H9 (cell line): ENCODE measurements around the gene SIGLEC7. TPM values are rescaled to one million over a fixed set of nuclear protein-coding genes. Genes with fewer than 3 reads are reported as not detected.

Experiments used
- DNase-seq: peaks from one replicate; pipeline ENCODE4 v3.0.0-alpha.2; 2017
- H2AFZ ChIP-seq: one replicate; pipeline ENCODE4 v1.6.1; 2013; ENCODE audit warnings: mild to moderate bottlenecking, low read length, control low read depth, moderate library complexity
- H2AK5ac ChIP-seq: 2 replicates; pipeline ENCODE4 v1.6.1; 2013; ENCODE audit warnings: low read length, control low read depth, mixed read lengths; ENCODE audit not compliant: insufficient read length
- H2BK120ac ChIP-seq: one replicate; pipeline ENCODE4 v1.6.1; 2013; ENCODE audit warnings: low read depth, mild to moderate bottlenecking, low read length, control low read depth, inconsistent platforms; ENCODE audit not compliant: poor library complexity, severe bottlenecking
- H2BK12ac ChIP-seq: 2 replicates; pipeline ENCODE4 v1.6.1; 2013; ENCODE audit warnings: low read length, control low read depth, mixed read lengths, low read depth; ENCODE audit not compliant: insufficient read length
- H2BK15ac ChIP-seq: 2 replicates; pipeline ENCODE4 v1.6.1; 2013; ENCODE audit warnings: low read depth, low read length, control low read depth
- H2BK20ac ChIP-seq: one replicate; pipeline ENCODE4 v1.6.1; 2013; ENCODE audit warnings: low read depth, mild to moderate bottlenecking, low read length, control low read depth, inconsistent platforms; ENCODE audit not compliant: poor library complexity, severe bottlenecking
- H2BK5ac ChIP-seq: 2 replicates; pipeline ENCODE4 v1.6.1; 2013; ENCODE audit warnings: low read length, control low read depth, mixed read lengths; ENCODE audit not compliant: insufficient read length
- H3K14ac ChIP-seq: 2 replicates; pipeline ENCODE4 v1.6.1; 2013; ENCODE audit warnings: low read length, control low read depth; ENCODE audit not compliant: insufficient read depth
- H3K18ac ChIP-seq: 2 replicates; pipeline ENCODE4 v1.6.1; 2013; ENCODE audit warnings: low read depth, mild to moderate bottlenecking, mixed read lengths, low read length, control low read depth; ENCODE audit not compliant: insufficient read length
- H3K23ac ChIP-seq: 2 replicates; pipeline ENCODE4 v1.6.1; 2013; ENCODE audit warnings: low read length, control low read depth, mixed read lengths, low read depth; ENCODE audit not compliant: insufficient read length
- H3K23me2 ChIP-seq: 2 replicates; pipeline ENCODE4 v1.6.1; 2013; ENCODE audit warnings: low read depth, mild to moderate bottlenecking, mixed read lengths, low read length, control low read depth; ENCODE audit not compliant: insufficient read length, poor library complexity, severe bottlenecking
- H3K27ac ChIP-seq: 2 replicates; pipeline ENCODE4 v1.5.1; 2013; ENCODE audit warnings: low read length, control low read depth, mixed read lengths, low read depth; ENCODE audit not compliant: insufficient read length
- H3K27me3 ChIP-seq: 2 replicates; pipeline ENCODE4 v1.6.1; 2013; ENCODE audit warnings: low read length, control low read depth, inconsistent platforms; ENCODE audit not compliant: insufficient read depth
- H3K4ac ChIP-seq: 2 replicates; pipeline ENCODE4 v1.6.1; 2013; ENCODE audit warnings: low read depth, mild to moderate bottlenecking, control low read depth, inconsistent platforms, low read length, moderate library complexity
- H3K4me1 ChIP-seq: 2 replicates; pipeline ENCODE4 v1.6.1; 2013; ENCODE audit warnings: low read length, control low read depth, inconsistent platforms; ENCODE audit not compliant: insufficient read depth
- H3K4me2 ChIP-seq: 2 replicates; pipeline ENCODE4 v1.6.1; 2013; ENCODE audit warnings: low read length, control low read depth, mixed read lengths; ENCODE audit not compliant: insufficient read length, insufficient read depth
- H3K56ac ChIP-seq: 2 replicates; pipeline ENCODE4 v1.6.1; 2013; ENCODE audit warnings: low read depth, mild to moderate bottlenecking, mixed read lengths, low read length, control low read depth; ENCODE audit not compliant: insufficient read length
- H3K79me1 ChIP-seq: 2 replicates; pipeline ENCODE4 v1.6.1; 2013; ENCODE audit warnings: low read depth, mild to moderate bottlenecking, moderate library complexity, low read length, control low read depth, inconsistent platforms; ENCODE audit not compliant: insufficient read depth, poor library complexity, severe bottlenecking
- H3K79me2 ChIP-seq: 2 replicates; pipeline ENCODE4 v1.6.1; 2013; ENCODE audit warnings: low read length, control low read depth, inconsistent platforms; ENCODE audit not compliant: insufficient read depth
- H3K9ac ChIP-seq: 2 replicates; pipeline ENCODE4 v1.6.1; 2013; ENCODE audit warnings: low read length, control low read depth, mixed read lengths; ENCODE audit not compliant: insufficient read length; ENCODE audit errors: extremely low read depth
- H3K9me3 ChIP-seq: one replicate; pipeline ENCODE4 v1.6.1; 2013; ENCODE audit warnings: low read depth, low read length, inconsistent platforms; ENCODE audit not compliant: control insufficient read depth
- H3T11ph ChIP-seq: one replicate; pipeline ENCODE4 v1.6.1; 2013; ENCODE audit warnings: mild to moderate bottlenecking, low read length, control low read depth, inconsistent platforms
- H4K20me1 ChIP-seq: one replicate; pipeline ENCODE4 v1.6.1; 2013; ENCODE audit not compliant: control insufficient read depth, insufficient read length, insufficient read depth
- H4K5ac ChIP-seq: 2 replicates; pipeline ENCODE4 v1.6.1; 2013; ENCODE audit warnings: low read depth, mild to moderate bottlenecking, mixed read lengths, low read length, control low read depth; ENCODE audit not compliant: insufficient read length
- H4K8ac ChIP-seq: replicated peaks from 2 replicates; pipeline ENCODE4 v1.6.1; 2013; ENCODE audit warnings: low read length, control low read depth, mixed read lengths, low read depth; ENCODE audit not compliant: insufficient read length
- H4K91ac ChIP-seq: 2 replicates; pipeline ENCODE4 v1.6.1; 2013; ENCODE audit warnings: low read depth, mild to moderate bottlenecking, moderate library complexity, mixed read lengths, low read length, control low read depth; ENCODE audit not compliant: insufficient read length
- H3K27ac Mint-ChIP-seq, 3 experiments: 2 replicates in 2 of 3; 3 replicates in 1 of 3; pipeline ENCODE4 v1.8.0; 2020 to 2021; ENCODE audit warnings: mixed read lengths in 3 of 3, mild to moderate bottlenecking in 1 of 3, moderate library complexity in 1 of 3
- H3K27me3 Mint-ChIP-seq: 2 replicates; pipeline ENCODE4 v1.8.0; 2021; ENCODE audit warnings: low read depth, mild to moderate bottlenecking, moderate library complexity, mixed read lengths
- H3K36me3 Mint-ChIP-seq, 3 experiments: 2 replicates in 2 of 3; 3 replicates in 1 of 3; pipeline ENCODE4 v1.8.0; 2020 to 2021; ENCODE audit warnings: low read depth in 3 of 3, mixed read lengths in 3 of 3; ENCODE audit not compliant: insufficient read depth in 1 of 3
- H3K4me1 Mint-ChIP-seq, 2 experiments: 2 replicates each; pipeline ENCODE4 v1.8.0; 2020; ENCODE audit warnings: mixed read lengths in 2 of 2
- H3K4me3 Mint-ChIP-seq, 2 experiments: 2 replicates in 1 of 2; 3 replicates in 1 of 2; pipeline ENCODE4 v1.8.0; 2020 to 2021; ENCODE audit warnings: mild to moderate bottlenecking in 2 of 2, mixed read lengths in 2 of 2, moderate library complexity in 1 of 2
- H3K9me3 Mint-ChIP-seq, 2 experiments: 2 replicates in 1 of 2; 3 replicates in 1 of 2; pipeline ENCODE4 v1.8.0; 2020; ENCODE audit warnings: mild to moderate bottlenecking in 2 of 2, mixed read lengths in 2 of 2, moderate library complexity in 1 of 2
- WGBS: extraction: QIAGEN DNeasy Blood & Tissue Kit; methylation state at CpG from one replicate; pipeline ENCODE4 v1.1.7; 2013; ENCODE audit warnings: missing lambda C conversion rate, low lambda C conversion rate, mixed read lengths; ENCODE audit not compliant: insufficient read length; ENCODE audit errors: extremely low coverage; 5-methylcytosine and 5-hydroxymethylcytosine counted together
- total RNA-seq: library from RNA; stranded (reverse); gene quantifications from 2 replicates; pipeline ENCODE4 v1.2.1, GENCODE V29; 2021
- TF ChIP-seq, protein P1 (sequence below): fragments of 200-600 bp; sonication (generic); conservative IDR thresholded peaks from 3 replicates; pipeline ENCODE4 v1.8.0; 2021; ENCODE audit warnings: antibody characterized with exemption, mild to moderate bottlenecking

Gene SIGLEC7
- total RNA-seq, 1 experiment from 2014 or later, result not detected

GRCh38 chr19:51110666-51110971, 31.5 kb upstream of the SIGLEC7 start:
- no peaks in the 10 kb centered on the region for H4K20me1 ChIP-seq
- H2BK120ac ChIP-seq, result no peak overlapping the region
- no peak overlapping the region for H4K91ac ChIP-seq
- no peak overlapping the region for H2BK15ac ChIP-seq
- no peak overlapping the region for H3K4me2 ChIP-seq
- Mint-ChIP-seq H3K4me3 (no peak overlapping the region), H3K36me3 (no peaks in the 10 kb centered on the region; a peak in 1 of 7 replicates), H3K27ac (no peak overlapping the region), H3K4me1 (peaks cover 8 to 9% of the 10 kb centered on the region in 2 experiments), H3K27me3 (peaks cover 21% of the 10 kb centered on the region), H3K9me3 (no peaks in the 10 kb centered on the region; a peak in 1 of 5 replicates)
- TF ChIP-seq, protein P1, sequence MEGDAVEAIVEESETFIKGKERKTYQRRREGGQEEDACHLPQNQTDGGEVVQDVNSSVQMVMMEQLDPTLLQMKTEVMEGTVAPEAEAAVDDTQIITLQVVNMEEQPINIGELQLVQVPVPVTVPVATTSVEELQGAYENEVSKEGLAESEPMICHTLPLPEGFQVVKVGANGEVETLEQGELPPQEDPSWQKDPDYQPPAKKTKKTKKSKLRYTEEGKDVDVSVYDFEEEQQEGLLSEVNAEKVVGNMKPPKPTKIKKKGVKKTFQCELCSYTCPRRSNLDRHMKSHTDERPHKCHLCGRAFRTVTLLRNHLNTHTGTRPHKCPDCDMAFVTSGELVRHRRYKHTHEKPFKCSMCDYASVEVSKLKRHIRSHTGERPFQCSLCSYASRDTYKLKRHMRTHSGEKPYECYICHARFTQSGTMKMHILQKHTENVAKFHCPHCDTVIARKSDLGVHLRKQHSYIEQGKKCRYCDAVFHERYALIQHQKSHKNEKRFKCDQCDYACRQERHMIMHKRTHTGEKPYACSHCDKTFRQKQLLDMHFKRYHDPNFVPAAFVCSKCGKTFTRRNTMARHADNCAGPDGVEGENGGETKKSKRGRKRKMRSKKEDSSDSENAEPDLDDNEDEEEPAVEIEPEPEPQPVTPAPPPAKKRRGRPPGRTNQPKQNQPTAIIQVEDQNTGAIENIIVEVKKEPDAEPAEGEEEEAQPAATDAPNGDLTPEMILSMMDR, result no peak
- H2BK5ac ChIP-seq, result no peak overlapping the region
- H3K23me2 ChIP-seq, result peaks cover 6% of the 10 kb centered on the region
- H3K27me3 ChIP-seq, result no peaks in the 10 kb centered on the region
- H3K79me2 ChIP-seq, result no peaks in the 10 kb centered on the region
- DNase-seq, result no peak
- no peak overlapping the region for H3K18ac ChIP-seq
- no peak overlapping the region for H3K14ac ChIP-seq
- H3K56ac ChIP-seq, result no peak overlapping the region
- WGBS, result no CpG with 5 or more reads among the region's 1 CpG
- no peak overlapping the region for H4K5ac ChIP-seq
- no peak overlapping the region for H2AK5ac ChIP-seq
- H2BK12ac ChIP-seq, result no peak overlapping the region
- no peak overlapping the region for H3K4ac ChIP-seq
- H3K23ac ChIP-seq, result no peak overlapping the region
- no peak overlapping the region for H2AFZ ChIP-seq
- no peak overlapping the region for H3K9ac ChIP-seq
- no peak overlapping the region for H3T11ph ChIP-seq
- H2BK20ac ChIP-seq, result no peak overlapping the region
- H4K8ac ChIP-seq, result no peak overlapping the region
- no peak overlapping the region for H3K27ac ChIP-seq
- H3K79me1 ChIP-seq, result no peaks in the 10 kb centered on the region
- H3K4me1 ChIP-seq, result peaks cover 3% of the 10 kb centered on the region; the same call in 1 of the 2 replicates
- no peaks in the 10 kb centered on the region for H3K9me3 ChIP-seq
